GM23338 (cell line): ENCODE measurements around the gene GAS2L3.

ENCODE experiments used
- CREB1 ChIP-seq: fragments of 250-450 bp; sonication (Bioruptor Pico); IDR thresholded peaks from 2 replicates; pipeline ENCODE4 v1.5.0; 2020; ENCODE audit warnings: low read depth, mild to moderate bottlenecking, moderate library complexity
- CTCF ChIP-seq, 2 experiments: fragments of 200-600 bp in 1 of 2; sonication (generic) in 1 of 2; conservative IDR thresholded peaks; 2 replicates each; pipeline versions ENCODE4 v1.5.1 to v1.6.1; 2016 to 2017; ENCODE audit warnings: antibody characterized with exemption in 2 of 2, low read depth in 2 of 2, mild to moderate bottlenecking in 2 of 2, moderate library complexity in 1 of 2
- EZH2 ChIP-seq: fragments of 200-600 bp; sonication (generic); IDR thresholded peaks from one replicate; pipeline ENCODE4 v1.8.0; 2017; ENCODE audit warnings: antibody characterized with exemption, mild to moderate bottlenecking, low read depth; ENCODE audit not compliant: unreplicated experiment
- POLR2AphosphoS5 ChIP-seq: IDR thresholded peaks from 2 replicates; pipeline ENCODE4 v1.6.1; 2016; ENCODE audit warnings: antibody characterized with exemption, low read depth
- REST ChIP-seq: IDR thresholded peaks from one replicate; pipeline ENCODE4 v1.6.1; 2018; ENCODE audit warnings: antibody characterized with exemption; ENCODE audit not compliant: unreplicated experiment
- ZNF114 ChIP-seq: fragments of 250-450 bp; sonication (Bioruptor Pico); IDR thresholded peaks from 2 replicates; pipeline ENCODE4 v1.5.0; 2020; ENCODE audit warnings: mild to moderate bottlenecking, moderate library complexity

- TF ChIP-seq CTCF (conservative IDR thresholded peaks at IDR 0.05; ENCODE audit: low read depth in 2 of 2) (no peak), ZNF114 (no peak), REST (no peak), CREB1 (CRISPR knock-in tag) (no peak), POLR2AphosphoS5 (no peak), EZH2 (no peak)
Observed at GRCh38 chr12:100553936-100554335, 19.5 kb upstream of the GAS2L3 start.
